Measurements from ENCODE around the gene HOMEZ. TPM values are rescaled to one million over a fixed set of nuclear protein-coding genes. Genes with fewer than 3 reads are reported as not detected.

Gene HOMEZ
- total and polyA plus RNA-seq, 2 of the 8 experiments (the other 6 are each of a cell fraction or from before 2014, with no cell fraction given), result 9.1 to 15.9 TPM

GRCh38 chr14:23269193-23269592 lies 16.7 kb downstream of the HOMEZ start:
- Histone ChIP-seq H3K79me2 (ENCODE audit: control insufficient read depth in 1 of 2, insufficient read depth in 2 of 2, low read length in 2 of 2) (no peaks in the 10 kb centered on the region), H4K20me1 (replicated peaks in 1 of 2; ENCODE audit: control insufficient read depth in 1 of 2, insufficient read depth in 2 of 2, low read length in 2 of 2) (no peaks in the 10 kb centered on the region), H2BK120ac (replicated peaks; ENCODE audit: low read depth, low read length) (no peak overlapping the region), H2AFZ (ENCODE audit: low read length) (no peak overlapping the region), H3K9me3 (ENCODE audit: insufficient read depth in 2 of 2, low read depth in 1 of 2, low read length in 1 of 2) (no peaks in the 10 kb centered on the region), H3K4ac (replicated peaks; ENCODE audit: insufficient read length, low read depth, low read length) (no peak overlapping the region), H3K56ac (replicated peaks; ENCODE audit: insufficient read length, low read depth, low read length) (no peak overlapping the region), H4K5ac (ENCODE audit: insufficient read length, low read depth, low read length) (no peak overlapping the region), H3K23me2 (ENCODE audit: low read depth, low read length) (no peaks in the 10 kb centered on the region), H3K36me3 (ENCODE audit: control insufficient read depth in 2 of 4, insufficient read depth in 4 of 4, low read length in 3 of 4) (no peaks in the 10 kb centered on the region), H3K23ac (ENCODE audit: insufficient read length) (no peak overlapping the region), H2BK5ac (ENCODE audit: low read depth, low read length) (no peak overlapping the region), H3K27me3 (replicated peaks in 1 of 4; ENCODE audit: control insufficient read depth in 3 of 4, extremely low read depth in 1 of 4, insufficient read depth in 3 of 4, low read length in 3 of 4) (peaks cover 1 to 21% (median 4%) of the 10 kb centered on the region in 4 experiments; a peak in 4 of 7 replicates), H3K79me1 (ENCODE audit: low read depth, low read length) (no peaks in the 10 kb centered on the region), H3K27ac (ENCODE audit: low read depth, low read length) (no peak overlapping the region), H4K91ac (replicated peaks; ENCODE audit: insufficient read length, low read length) (no peak overlapping the region), H3K4me3 (ENCODE audit: extremely low read depth in 1 of 4, insufficient read depth in 2 of 4, low read depth in 3 of 4, low read length in 4 of 4) (no peak overlapping the region), H3K9ac (replicated peaks in 1 of 4; ENCODE audit: extremely low read depth in 1 of 4, low read depth in 3 of 4, low read length in 3 of 4) (no peak overlapping the region), H3K4me2 (ENCODE audit: insufficient read depth in 1 of 2, low read depth in 2 of 2, low read length in 2 of 2) (no peak overlapping the region), H3K14ac (ENCODE audit: insufficient read length) (no peak overlapping the region), H3K4me1 (replicated peaks in 1 of 4; ENCODE audit: control insufficient read depth in 3 of 4, insufficient read depth in 4 of 4, low read length in 3 of 4) (no peaks in the 10 kb centered on the region), H4K8ac (ENCODE audit: extremely low read depth, insufficient read depth, low read length) (no peak overlapping the region), H3K18ac (ENCODE audit: extremely low read depth, low read length) (no peak overlapping the region), H2BK20ac (ENCODE audit: low read length) (no peak overlapping the region), H2BK15ac (ENCODE audit: low read length) (no peak overlapping the region), H2BK12ac (ENCODE audit: low read depth, low read length) (no peak overlapping the region), H2AK5ac (ENCODE audit: low read depth, low read length) (no peak overlapping the region)
- 84% methylated on average over 7 of the region's 7 CpGs; no CpG with 5 or more reads in 1 of the 2 experiments for WGBS, 2 experiments (ENCODE audit: extremely low coverage in 1 of 2, insufficient coverage in 1 of 2, insufficient read length in 1 of 2, insufficient replicate concordance in 2 of 2, low coverage in 1 of 2, low lambda C conversion rate in 2 of 2, missing lambda C conversion rate in 1 of 2)
- FAIRE-seq (no peak), DNase-seq (ENCODE audit: low read depth in 1 of 2, low spot score in 2 of 2) (no peak)
- CTCF ChIA-PET (ENCODE audit: partially characterized antibody), result interaction anchor here (1.4 to 3.9 kb wide), 7 partner anchors 9 to 111 kb away, joined by 4 to 34 read pairs (median 5); no protein-coding TSS in a partner anchor
- TF ChIP-seq SIX5 (IDR thresholded peaks at IDR 0.05; ENCODE audit: low read depth, low read length) (no peak), HDAC2 (IDR thresholded peaks at IDR 0.05; ENCODE audit: borderline replicate concordance in 1 of 2, low read depth in 2 of 2, low read length in 2 of 2) (no peak), FOSL1 (IDR thresholded peaks at IDR 0.05; ENCODE audit: insufficient read depth, low read depth, low read length) (no peak), BRCA1 (IDR thresholded peaks at IDR 0.05; ENCODE audit: low read depth, low read length) (no peak), CREB1 (IDR thresholded peaks at IDR 0.05) (no peak), TAF1 (IDR thresholded peaks at IDR 0.05; ENCODE audit: low read depth, low read length) (no peak), BCL11A (IDR thresholded peaks at IDR 0.05; ENCODE audit: low read depth in 2 of 2, low read length in 2 of 2) (no peak), EZH2 (IDR thresholded peaks at IDR 0.05; ENCODE audit: low read depth, low read length, severe bottlenecking) (no peak), KDM5A (IDR thresholded peaks at IDR 0.05; ENCODE audit: low read length) (no peak), EP300 (IDR thresholded peaks at IDR 0.05; ENCODE audit: borderline replicate concordance in 1 of 2, low read depth in 2 of 2, low read length in 2 of 2) (no peak), SRF (IDR thresholded peaks at IDR 0.05; ENCODE audit: low read depth, low read length) (no peak)
- POLR2A ChIA-PET (ENCODE audit: partially characterized antibody), result interaction anchor here (1.0 to 1.4 kb wide), 2 partner anchors 11 to 53 kb away, joined by 3 read pairs; no protein-coding TSS in a partner anchor

Measured in H1 (cell line).